ENCODE measurements around the gene FAM169A. TPM values are rescaled to one million over a fixed set of nuclear protein-coding genes. Genes with fewer than 3 reads are reported as not detected.

The FAM169A gene
- total RNA-seq, 1 donor from 2014 or later = 23.8 TPM

DNA sequence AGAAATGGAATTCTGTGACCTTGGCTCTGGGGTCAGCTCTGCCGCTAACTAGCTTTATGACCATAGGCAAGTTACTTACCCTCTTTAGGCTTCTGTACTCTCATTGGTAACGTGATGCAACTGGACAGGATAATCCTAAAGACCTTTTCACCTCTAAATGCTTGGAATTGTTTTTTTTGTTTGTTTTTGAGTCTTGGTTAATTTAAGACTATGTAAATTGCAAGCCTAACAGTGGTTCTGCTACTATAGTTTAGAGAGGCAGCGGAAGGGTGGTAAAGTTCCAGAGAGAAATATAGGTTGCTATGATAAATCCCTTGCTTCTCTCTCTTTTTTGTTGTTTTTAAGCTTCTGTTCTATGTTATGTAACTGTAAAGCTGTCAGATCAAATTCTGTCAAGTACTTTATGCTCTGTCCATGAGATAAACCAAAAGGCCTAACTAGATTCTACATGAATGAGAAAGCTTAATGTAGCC, 17.6 kb downstream of the FAM169A start:
- no peak overlapping the region for H3K27ac Mint-ChIP-seq
- no peaks in the 10 kb centered on the region for H3K9me3 Mint-ChIP-seq
- Histone ChIP-seq H2AFZ (replicated peaks) (no peak overlapping the region), H3K27ac (no peak overlapping the region), H3K79me2 (ENCODE audit: low read depth) (peaks cover 97% of the 10 kb centered on the region), H3K9me3 (ENCODE audit: low read depth) (no peaks in the 10 kb centered on the region), H3K9ac (no peak overlapping the region), H4K20me1 (ENCODE audit: low read depth) (peaks cover 22% of the 10 kb centered on the region), H3K36me3 (no peaks in the 10 kb centered on the region), H3K27me3 (no peaks in the 10 kb centered on the region), H3K4me3 (peak overlapping the region; percentile 5), H3K4me2 (peak overlapping the region; percentile 2), H3F3A (ENCODE audit: low read depth) (no peaks in the 10 kb centered on the region), H3K4me1 (peaks cover 22% of the 10 kb centered on the region)
- no peaks in the 10 kb centered on the region for H3K36me3 Mint-ChIP-seq
- H3K4me1 Mint-ChIP-seq = peaks cover 14% of the 10 kb centered on the region
- TF ChIP-seq EZH2phosphoT487 (IDR thresholded peaks at IDR 0.05) (no peak), EZH2 (IDR thresholded peaks at IDR 0.05) (no peak)
- TF ChIP-seq, protein P1, sequence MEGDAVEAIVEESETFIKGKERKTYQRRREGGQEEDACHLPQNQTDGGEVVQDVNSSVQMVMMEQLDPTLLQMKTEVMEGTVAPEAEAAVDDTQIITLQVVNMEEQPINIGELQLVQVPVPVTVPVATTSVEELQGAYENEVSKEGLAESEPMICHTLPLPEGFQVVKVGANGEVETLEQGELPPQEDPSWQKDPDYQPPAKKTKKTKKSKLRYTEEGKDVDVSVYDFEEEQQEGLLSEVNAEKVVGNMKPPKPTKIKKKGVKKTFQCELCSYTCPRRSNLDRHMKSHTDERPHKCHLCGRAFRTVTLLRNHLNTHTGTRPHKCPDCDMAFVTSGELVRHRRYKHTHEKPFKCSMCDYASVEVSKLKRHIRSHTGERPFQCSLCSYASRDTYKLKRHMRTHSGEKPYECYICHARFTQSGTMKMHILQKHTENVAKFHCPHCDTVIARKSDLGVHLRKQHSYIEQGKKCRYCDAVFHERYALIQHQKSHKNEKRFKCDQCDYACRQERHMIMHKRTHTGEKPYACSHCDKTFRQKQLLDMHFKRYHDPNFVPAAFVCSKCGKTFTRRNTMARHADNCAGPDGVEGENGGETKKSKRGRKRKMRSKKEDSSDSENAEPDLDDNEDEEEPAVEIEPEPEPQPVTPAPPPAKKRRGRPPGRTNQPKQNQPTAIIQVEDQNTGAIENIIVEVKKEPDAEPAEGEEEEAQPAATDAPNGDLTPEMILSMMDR (IDR thresholded peaks at IDR 0.05) = no peak
- DNase-seq (ENCODE audit: low spot score) = peak; percentile 43
- peaks cover 2% of the 10 kb centered on the region for H3K27me3 Mint-ChIP-seq (ENCODE audit: insufficient read depth, low read depth)
- H3K4me3 Mint-ChIP-seq = no peak overlapping the region

DNA sequence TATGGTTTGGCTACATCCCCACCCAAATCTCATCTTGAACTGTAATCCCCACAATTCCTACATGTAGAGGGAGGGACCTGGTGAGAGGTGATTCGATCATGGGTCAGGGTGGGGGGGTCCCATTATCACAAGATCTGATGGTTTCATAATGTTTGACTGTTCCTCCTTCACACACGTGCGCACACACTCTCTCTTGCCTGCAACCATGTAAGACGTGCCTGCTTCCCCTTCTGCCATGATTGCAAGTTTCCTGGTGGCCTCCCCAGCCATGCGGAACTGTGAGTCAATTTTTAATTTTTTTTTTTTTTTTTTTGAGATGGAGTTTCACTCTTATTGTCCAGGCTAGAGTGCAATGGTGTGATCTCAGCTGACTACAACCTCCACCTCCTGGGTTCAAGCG, 27.0 kb downstream of the FAM169A start:
- H3K27ac ChIP-seq = no peak overlapping the region
- no peaks in the 10 kb centered on the region for H3F3A ChIP-seq (ENCODE audit: low read depth)
- H4K20me1 ChIP-seq (ENCODE audit: low read depth) = peaks cover 10% of the 10 kb centered on the region
- no peak for DNase-seq (ENCODE audit: low spot score)
- H3K4me1 ChIP-seq = no peaks in the 10 kb centered on the region
- no peaks in the 10 kb centered on the region for H3K27me3 ChIP-seq
- H3K9ac ChIP-seq = no peak overlapping the region
- TF ChIP-seq EZH2 (IDR thresholded peaks at IDR 0.05) = no peak
- TF ChIP-seq EZH2phosphoT487 (IDR thresholded peaks at IDR 0.05) = no peak
- TF ChIP-seq, protein P1 (IDR thresholded peaks at IDR 0.05) = no peak
- Mint-ChIP-seq H3K4me1 (no peaks in the 10 kb centered on the region), H3K9me3 (no peaks in the 10 kb centered on the region), H3K36me3 (peaks cover 12% of the 10 kb centered on the region), H3K27me3 (ENCODE audit: insufficient read depth, low read depth) (no peaks in the 10 kb centered on the region), H3K27ac (no peak overlapping the region), H3K4me3 (no peak overlapping the region)
- H3K4me3 ChIP-seq = no peak overlapping the region
- peaks cover 28% of the 10 kb centered on the region for H3K79me2 ChIP-seq (ENCODE audit: low read depth)
- H3K36me3 ChIP-seq = peaks cover 10% of the 10 kb centered on the region
- no peak overlapping the region for H3K4me2 ChIP-seq
- no peaks in the 10 kb centered on the region for H3K9me3 ChIP-seq (ENCODE audit: low read depth)
- no peak overlapping the region for H2AFZ ChIP-seq (replicated peaks)

GRCh38 chr5:74838262-74838661, 27.9 kb downstream of the FAM169A start:
- no peak overlapping the region for H3K4me3 ChIP-seq
- no peaks in the 10 kb centered on the region for H3K9me3 Mint-ChIP-seq
- H3K4me3 Mint-ChIP-seq = no peak overlapping the region
- peaks cover 18% of the 10 kb centered on the region for H3K79me2 ChIP-seq (ENCODE audit: low read depth)
- no peaks in the 10 kb centered on the region for H3K4me1 ChIP-seq
- H3K36me3 ChIP-seq = peaks cover 10% of the 10 kb centered on the region
- H4K20me1 ChIP-seq (ENCODE audit: low read depth) = peaks cover 7% of the 10 kb centered on the region
- DNase-seq (ENCODE audit: low spot score) = no peak
- no peak overlapping the region for H3K27ac Mint-ChIP-seq
- no peak overlapping the region for H2AFZ ChIP-seq (replicated peaks)
- H3K9me3 ChIP-seq (ENCODE audit: low read depth) = no peaks in the 10 kb centered on the region
- no peaks in the 10 kb centered on the region for H3F3A ChIP-seq (ENCODE audit: low read depth)
- H3K9ac ChIP-seq = no peak overlapping the region
- H3K27me3 Mint-ChIP-seq (ENCODE audit: insufficient read depth, low read depth) = no peaks in the 10 kb centered on the region
- H3K4me2 ChIP-seq = no peak overlapping the region
- no peak for TF ChIP-seq EZH2phosphoT487 (IDR thresholded peaks at IDR 0.05)
- no peak for TF ChIP-seq EZH2 (IDR thresholded peaks at IDR 0.05)
- TF ChIP-seq, protein P1 (IDR thresholded peaks at IDR 0.05) = no peak
- no peaks in the 10 kb centered on the region for H3K4me1 Mint-ChIP-seq
- H3K27me3 ChIP-seq = no peaks in the 10 kb centered on the region
- peaks cover 12% of the 10 kb centered on the region for H3K36me3 Mint-ChIP-seq
- H3K27ac ChIP-seq = no peak overlapping the region
